ENCODE measurements around the gene TMPRSS4.
"Not testable (repeated sequence)": the region's sequence is repeated elsewhere in the genome, so short reads cannot be mapped to it uniquely, and the experiment has no call there.

TMPRSS4 gene

DNA sequence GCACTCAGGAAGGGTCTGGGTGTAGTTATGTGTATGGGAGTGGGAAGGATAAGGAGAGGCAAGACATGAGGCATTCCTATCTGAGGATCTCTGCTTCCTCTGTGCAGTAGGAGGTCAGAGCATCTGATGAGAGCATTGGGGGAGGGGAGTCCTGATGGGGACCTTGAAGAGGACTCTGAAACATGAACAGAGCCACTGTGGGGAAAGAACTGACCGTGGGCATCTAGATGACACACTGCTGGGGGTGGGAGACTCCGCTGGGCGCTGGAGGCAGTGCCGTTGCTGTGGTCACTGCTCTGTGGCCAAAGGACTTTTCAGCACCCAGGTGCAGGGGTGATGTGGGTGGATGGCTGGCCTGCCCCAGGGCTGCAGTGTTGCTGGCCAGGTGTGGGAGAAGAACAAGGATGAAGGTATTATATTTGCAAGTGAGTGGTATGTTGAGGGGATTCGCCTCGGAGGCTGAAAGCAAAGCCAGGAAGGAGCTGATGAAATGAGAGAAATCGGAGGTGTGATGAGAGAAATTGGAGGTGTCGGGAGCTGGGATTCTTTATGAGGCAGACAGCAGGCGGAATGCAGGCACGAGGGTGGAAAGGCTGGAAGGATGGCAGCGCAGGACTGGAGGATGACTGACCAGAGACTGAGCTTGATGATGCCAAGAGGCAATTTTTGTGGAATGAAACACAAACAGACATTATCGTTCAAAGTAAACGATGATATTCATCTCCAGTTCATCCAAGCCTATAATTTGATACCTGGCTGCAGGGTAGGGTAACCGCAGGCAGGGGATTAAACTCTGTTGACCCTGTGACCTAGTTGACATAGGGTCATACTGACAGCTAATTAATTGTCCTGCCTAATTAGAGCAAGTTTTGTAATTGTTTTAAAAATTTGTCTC is 19.4 kb upstream of the TMPRSS4 start:
- Histone ChIP-seq H3K9me3 (ENCODE audit: control insufficient read depth, insufficient read depth, low read length) (no peaks in the 10 kb centered on the region), H3K27me3 (ENCODE audit: control insufficient read depth, insufficient read depth, low read length) (no peaks in the 10 kb centered on the region), H3K9ac (ENCODE audit: low read depth, low read length) (no peak overlapping the region), H3K27ac (ENCODE audit: low read depth, low read length) (no peak overlapping the region), H3K4me3 (ENCODE audit: low read depth, low read length) (no peak overlapping the region), H3K36me3 (ENCODE audit: control insufficient read depth, insufficient read depth, low read length) (no peaks in the 10 kb centered on the region), H3K4me1 (ENCODE audit: control insufficient read depth, insufficient read depth, low read length) (no peaks in the 10 kb centered on the region)

- H3K9ac ChIP-seq (ENCODE audit: low read depth, low read length): no peak overlapping the region
- H3K9me3 ChIP-seq (ENCODE audit: control insufficient read depth, insufficient read depth, low read length): no peaks in the 10 kb centered on the region
- no peaks in the 10 kb centered on the region for H3K36me3 ChIP-seq (ENCODE audit: control insufficient read depth, insufficient read depth, low read length)
- no peak overlapping the region for H3K27ac ChIP-seq (ENCODE audit: low read depth, low read length)
- H3K4me3 ChIP-seq (ENCODE audit: low read depth, low read length): no peak overlapping the region
- no peaks in the 10 kb centered on the region for H3K27me3 ChIP-seq (ENCODE audit: control insufficient read depth, insufficient read depth, low read length)
- H3K4me1 ChIP-seq (ENCODE audit: control insufficient read depth, insufficient read depth, low read length): no peaks in the 10 kb centered on the region
These were observed 18.3 kb upstream of the TMPRSS4 start for GRCh38 chr11:118058311-118059245.

GRCh38 chr11:118059246-118059940 is 17.5 kb upstream of the TMPRSS4 start:
- Histone ChIP-seq H3K36me3 (ENCODE audit: control insufficient read depth, insufficient read depth, low read length) (no peaks in the 10 kb centered on the region), H3K4me3 (ENCODE audit: low read depth, low read length) (no peak overlapping the region), H3K9ac (ENCODE audit: low read depth, low read length) (no peak overlapping the region), H3K4me1 (ENCODE audit: control insufficient read depth, insufficient read depth, low read length) (no peaks in the 10 kb centered on the region), H3K9me3 (ENCODE audit: control insufficient read depth, insufficient read depth, low read length) (no peaks in the 10 kb centered on the region), H3K27ac (ENCODE audit: low read depth, low read length) (no peak overlapping the region), H3K27me3 (ENCODE audit: control insufficient read depth, insufficient read depth, low read length) (no peaks in the 10 kb centered on the region)

GRCh38 chr11:118060081-118060661 is 16.7 kb upstream of the TMPRSS4 start:
- Histone ChIP-seq H3K9me3 (ENCODE audit: control insufficient read depth, insufficient read depth, low read length) (no peaks in the 10 kb centered on the region), H3K27ac (ENCODE audit: low read depth, low read length) (no peak overlapping the region), H3K27me3 (ENCODE audit: control insufficient read depth, insufficient read depth, low read length) (no peaks in the 10 kb centered on the region), H3K36me3 (ENCODE audit: control insufficient read depth, insufficient read depth, low read length) (no peaks in the 10 kb centered on the region), H3K4me1 (ENCODE audit: control insufficient read depth, insufficient read depth, low read length) (no peaks in the 10 kb centered on the region), H3K4me3 (ENCODE audit: low read depth, low read length) (no peak overlapping the region), H3K9ac (ENCODE audit: low read depth, low read length) (no peak overlapping the region)

DNA sequence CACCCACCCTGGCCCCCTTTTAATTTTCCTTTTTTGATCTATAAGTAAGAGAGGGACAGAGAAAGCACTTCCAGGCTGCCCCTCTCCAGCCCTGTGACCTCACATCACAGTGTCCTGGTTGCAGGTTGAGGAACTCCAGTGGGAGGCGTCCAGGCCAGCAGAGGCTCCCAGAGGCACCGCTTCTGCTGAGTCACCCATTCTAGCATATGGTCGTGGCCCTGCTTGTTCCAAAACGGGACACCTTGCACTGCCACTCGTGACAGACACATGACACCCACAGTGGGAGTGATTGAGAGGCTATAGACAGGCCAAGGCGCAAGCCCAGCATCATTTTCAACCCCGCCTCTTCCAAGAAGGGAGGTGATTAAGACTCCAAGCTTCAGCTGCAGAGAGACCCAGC is 16.0 kb upstream of the TMPRSS4 start:
- H3K4me3 ChIP-seq (ENCODE audit: low read depth, low read length): no peak overlapping the region
- H3K9ac ChIP-seq (ENCODE audit: low read depth, low read length): no peak overlapping the region
- H3K9me3 ChIP-seq (ENCODE audit: control insufficient read depth, insufficient read depth, low read length): no peaks in the 10 kb centered on the region
- no peaks in the 10 kb centered on the region for H3K27me3 ChIP-seq (ENCODE audit: control insufficient read depth, insufficient read depth, low read length)
- H3K27ac ChIP-seq (ENCODE audit: low read depth, low read length): no peak overlapping the region
- H3K36me3 ChIP-seq (ENCODE audit: control insufficient read depth, insufficient read depth, low read length): no peaks in the 10 kb centered on the region
- H3K4me1 ChIP-seq (ENCODE audit: control insufficient read depth, insufficient read depth, low read length): no peaks in the 10 kb centered on the region

GRCh38 chr11:118061586-118062125 is 15.2 kb upstream of the TMPRSS4 start:
- no peaks in the 10 kb centered on the region for H3K9me3 ChIP-seq (ENCODE audit: control insufficient read depth, insufficient read depth, low read length)
- H3K27ac ChIP-seq (ENCODE audit: low read depth, low read length): no peak overlapping the region
- no peaks in the 10 kb centered on the region for H3K27me3 ChIP-seq (ENCODE audit: control insufficient read depth, insufficient read depth, low read length)
- no peak overlapping the region for H3K4me3 ChIP-seq (ENCODE audit: low read depth, low read length)
- H3K9ac ChIP-seq (ENCODE audit: low read depth, low read length): no peak overlapping the region
- no peaks in the 10 kb centered on the region for H3K36me3 ChIP-seq (ENCODE audit: control insufficient read depth, insufficient read depth, low read length)
- H3K4me1 ChIP-seq (ENCODE audit: control insufficient read depth, insufficient read depth, low read length): no peaks in the 10 kb centered on the region

- H3K27ac ChIP-seq (ENCODE audit: low read depth, low read length); H3K4me3 ChIP-seq (ENCODE audit: low read depth, low read length); H3K9ac ChIP-seq (ENCODE audit: low read depth, low read length); H3K9me3 ChIP-seq (ENCODE audit: control insufficient read depth, insufficient read depth, low read length); H3K27me3 ChIP-seq (ENCODE audit: control insufficient read depth, insufficient read depth, low read length); H3K36me3 ChIP-seq (ENCODE audit: control insufficient read depth, insufficient read depth, low read length); H3K4me1 ChIP-seq (ENCODE audit: control insufficient read depth, insufficient read depth, low read length): not testable (repeated sequence)
These were observed 14.7 kb upstream of the TMPRSS4 start for GRCh38 chr11:118062181-118062580.

DNA sequence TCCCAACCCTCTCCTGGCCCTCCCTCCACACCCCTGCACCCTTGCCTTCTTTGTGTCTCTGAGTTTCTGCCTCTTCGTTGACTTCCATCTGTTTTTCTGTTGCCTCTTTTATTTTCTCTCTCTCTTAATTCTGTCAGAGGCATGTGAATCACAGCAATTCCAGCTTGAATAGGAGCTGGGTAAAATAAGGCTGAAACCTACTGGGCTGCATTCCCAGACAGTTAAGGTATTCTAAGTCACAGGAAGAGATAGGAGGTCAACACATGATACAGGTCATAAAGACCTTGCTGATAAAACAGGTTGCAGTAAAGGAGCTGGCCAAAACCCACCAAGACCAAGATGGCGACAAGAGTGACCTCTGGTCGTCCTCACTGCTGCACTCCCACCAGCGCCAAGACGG is 14.2 kb upstream of the TMPRSS4 start:
- not testable (repeated sequence) for H3K4me3 ChIP-seq (ENCODE audit: low read depth, low read length); H3K9me3 ChIP-seq (ENCODE audit: control insufficient read depth, insufficient read depth, low read length); H3K4me1 ChIP-seq (ENCODE audit: control insufficient read depth, insufficient read depth, low read length); H3K27ac ChIP-seq (ENCODE audit: low read depth, low read length); H3K9ac ChIP-seq (ENCODE audit: low read depth, low read length); H3K36me3 ChIP-seq (ENCODE audit: control insufficient read depth, insufficient read depth, low read length); H3K27me3 ChIP-seq (ENCODE audit: control insufficient read depth, insufficient read depth, low read length)

- Histone ChIP-seq H3K9me3 (ENCODE audit: control insufficient read depth, insufficient read depth, low read length) (no peaks in the 10 kb centered on the region), H3K4me1 (ENCODE audit: control insufficient read depth, insufficient read depth, low read length) (no peaks in the 10 kb centered on the region), H3K36me3 (ENCODE audit: control insufficient read depth, insufficient read depth, low read length) (no peaks in the 10 kb centered on the region), H3K27me3 (ENCODE audit: control insufficient read depth, insufficient read depth, low read length) (no peaks in the 10 kb centered on the region), H3K9ac (ENCODE audit: low read depth, low read length) (no peak overlapping the region), H3K27ac (ENCODE audit: low read depth, low read length) (no peak overlapping the region), H3K4me3 (ENCODE audit: low read depth, low read length) (no peak overlapping the region)
These were observed 11.9 kb upstream of the TMPRSS4 start for GRCh38 chr11:118064956-118065355.

DNA sequence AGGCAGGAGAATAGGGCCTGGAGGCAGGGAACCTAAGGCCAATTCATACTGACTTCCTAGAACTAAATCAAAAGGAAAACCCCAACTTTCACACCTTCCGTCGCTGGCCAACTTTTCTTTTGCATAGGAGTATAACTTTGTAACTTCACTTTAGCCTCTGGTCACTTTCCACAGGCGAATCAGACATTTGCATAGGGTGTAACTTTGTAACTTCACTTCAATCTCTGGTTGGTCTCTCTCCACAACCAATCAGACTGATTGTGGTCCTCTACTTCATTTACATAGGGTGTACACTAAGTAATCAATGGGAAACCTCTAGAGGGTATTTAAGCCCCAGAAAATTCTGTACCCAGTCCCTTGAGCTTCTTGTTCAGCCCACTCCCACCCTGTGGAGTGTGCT is 11.5 kb upstream of the TMPRSS4 start:
- no peaks in the 10 kb centered on the region for H3K27me3 ChIP-seq (ENCODE audit: control insufficient read depth, insufficient read depth, low read length)
- no peaks in the 10 kb centered on the region for H3K9me3 ChIP-seq (ENCODE audit: control insufficient read depth, insufficient read depth, low read length)
- no peak overlapping the region for H3K4me3 ChIP-seq (ENCODE audit: low read depth, low read length)
- no peaks in the 10 kb centered on the region for H3K36me3 ChIP-seq (ENCODE audit: control insufficient read depth, insufficient read depth, low read length)
- H3K4me1 ChIP-seq (ENCODE audit: control insufficient read depth, insufficient read depth, low read length): no peaks in the 10 kb centered on the region
- no peak overlapping the region for H3K9ac ChIP-seq (ENCODE audit: low read depth, low read length)
- H3K27ac ChIP-seq (ENCODE audit: low read depth, low read length): no peak overlapping the region

All from HUES48 (cell line).